Testis (tissue), 2 donors: ENCODE results near the gene TMEM80.

ENCODE experiments used
- CTCF ChIP-seq, 3 experiments: fragments of 450-650 bp in 2 of 3; fragments of 200-600 bp in 1 of 3; sonication (generic) in 1 of 3; IDR thresholded peaks; one replicate each; pipeline ENCODE4 v1.5.1; 2016 to 2019; ENCODE audit warnings: antibody characterized with exemption in 3 of 3, mild to moderate bottlenecking in 2 of 3, moderate library complexity in 1 of 3
- POLR2A ChIP-seq: fragments of 450-650 bp; IDR thresholded peaks from one replicate; pipeline ENCODE4 v1.6.1; 2017; ENCODE audit warnings: antibody characterized with exemption, mild to moderate bottlenecking, moderate library complexity

GRCh38 chr11:725624-726202 is 30.1 kb downstream of the TMEM80 start:
- TF ChIP-seq CTCF (IDR thresholded peaks at IDR 0.05) (no peak), POLR2A (no peak)
